ENCODE results near the gene BSND.

The BSND gene

DNA sequence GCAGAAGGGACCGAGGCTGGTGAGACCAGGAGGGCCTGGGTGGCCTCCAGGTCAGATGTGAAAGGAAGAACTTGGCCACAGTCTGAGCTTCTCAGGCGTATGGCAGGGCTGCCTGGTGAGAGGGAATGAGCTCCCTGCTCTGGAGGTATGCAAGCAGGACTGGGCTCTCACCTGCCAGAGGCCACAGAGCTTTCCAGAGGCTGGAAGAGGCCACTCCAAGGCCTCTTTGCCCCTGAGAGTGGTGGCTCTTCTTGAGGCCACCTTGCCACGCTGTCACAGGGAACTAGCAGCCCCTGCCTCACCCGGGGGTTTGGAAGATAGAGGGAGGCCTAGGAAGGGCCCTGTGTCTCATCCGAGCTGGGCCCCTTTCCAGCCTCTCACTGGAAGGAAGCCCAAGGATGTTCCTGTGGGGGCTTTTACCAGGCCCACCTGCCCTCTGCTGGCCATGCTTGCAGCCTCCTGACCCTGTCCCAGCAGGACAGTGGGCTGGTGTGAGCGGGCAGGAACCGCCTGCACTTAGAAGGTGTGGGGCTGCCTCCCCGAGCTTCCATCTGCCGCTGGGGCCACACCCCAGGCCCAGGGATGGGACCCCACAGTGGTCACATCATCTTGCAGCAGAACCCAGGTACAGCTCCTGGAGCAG lies 50.7 kb downstream of the BSND start:
- DNase-seq, result no peak

DNA sequence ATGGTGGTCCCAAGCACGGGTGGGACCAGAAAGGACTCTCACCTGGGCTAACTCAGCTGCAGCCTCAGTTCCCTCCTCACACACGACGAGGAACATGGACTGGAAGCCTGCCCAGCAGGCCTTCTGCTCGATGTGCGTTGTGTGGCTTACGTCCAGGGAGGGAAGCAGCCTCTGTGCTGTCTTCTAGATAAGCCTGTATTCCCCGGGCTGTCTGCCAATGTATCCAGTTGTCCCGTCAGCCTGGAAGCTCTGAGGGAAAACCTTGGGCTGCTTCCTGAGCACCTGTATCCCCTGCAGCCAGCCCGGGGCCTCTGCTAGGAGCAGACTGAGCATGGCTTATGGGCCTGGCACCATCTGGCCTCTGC lies 51.2 kb downstream of the BSND start:
- DNase-seq, result no peak

- no peak for DNase-seq
Measured at GRCh38 chr1:55050283-55050682, 51.5 kb downstream of the BSND start.

DNA sequence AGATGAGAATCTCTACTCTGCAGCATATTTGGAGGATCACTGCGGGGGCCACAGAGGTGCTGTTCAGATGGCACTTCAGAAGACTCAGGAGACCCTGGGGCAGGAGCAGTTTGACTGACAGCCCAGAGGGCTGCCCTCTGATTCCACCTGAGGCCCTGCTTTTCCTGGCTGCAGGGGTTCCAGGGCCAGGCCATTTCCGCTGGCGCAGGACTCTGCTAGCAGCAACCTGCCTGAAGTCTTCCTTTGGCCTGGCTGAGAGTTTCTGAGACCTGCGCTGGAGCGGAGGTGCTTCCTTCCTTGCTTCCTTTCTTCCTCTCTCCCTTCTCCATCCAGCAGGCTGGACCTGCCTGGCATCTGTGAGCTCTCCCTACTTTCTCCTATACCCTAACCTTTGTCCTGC lies 52.4 kb downstream of the BSND start:
- no peak for DNase-seq

DNA sequence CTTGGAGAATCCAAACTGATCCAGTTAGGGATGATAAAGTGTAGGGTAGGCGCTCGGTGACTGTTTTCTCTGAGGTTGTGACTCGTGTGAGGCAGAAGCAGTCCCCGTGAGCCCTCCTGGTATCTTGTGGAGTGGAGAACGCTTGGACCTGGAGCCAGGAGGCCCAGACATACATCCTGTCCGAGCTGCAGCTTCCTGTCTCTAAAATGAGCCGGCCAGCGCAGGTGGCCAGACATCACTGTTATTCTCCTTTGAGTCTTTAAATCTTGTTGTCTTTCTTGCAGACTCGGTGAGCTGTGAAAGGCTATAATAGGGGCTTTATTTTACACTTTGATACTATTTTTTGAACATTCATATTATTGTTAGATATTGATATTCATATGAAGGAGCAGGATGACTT lies 52.9 kb downstream of the BSND start:
- no peak for DNase-seq

DNA sequence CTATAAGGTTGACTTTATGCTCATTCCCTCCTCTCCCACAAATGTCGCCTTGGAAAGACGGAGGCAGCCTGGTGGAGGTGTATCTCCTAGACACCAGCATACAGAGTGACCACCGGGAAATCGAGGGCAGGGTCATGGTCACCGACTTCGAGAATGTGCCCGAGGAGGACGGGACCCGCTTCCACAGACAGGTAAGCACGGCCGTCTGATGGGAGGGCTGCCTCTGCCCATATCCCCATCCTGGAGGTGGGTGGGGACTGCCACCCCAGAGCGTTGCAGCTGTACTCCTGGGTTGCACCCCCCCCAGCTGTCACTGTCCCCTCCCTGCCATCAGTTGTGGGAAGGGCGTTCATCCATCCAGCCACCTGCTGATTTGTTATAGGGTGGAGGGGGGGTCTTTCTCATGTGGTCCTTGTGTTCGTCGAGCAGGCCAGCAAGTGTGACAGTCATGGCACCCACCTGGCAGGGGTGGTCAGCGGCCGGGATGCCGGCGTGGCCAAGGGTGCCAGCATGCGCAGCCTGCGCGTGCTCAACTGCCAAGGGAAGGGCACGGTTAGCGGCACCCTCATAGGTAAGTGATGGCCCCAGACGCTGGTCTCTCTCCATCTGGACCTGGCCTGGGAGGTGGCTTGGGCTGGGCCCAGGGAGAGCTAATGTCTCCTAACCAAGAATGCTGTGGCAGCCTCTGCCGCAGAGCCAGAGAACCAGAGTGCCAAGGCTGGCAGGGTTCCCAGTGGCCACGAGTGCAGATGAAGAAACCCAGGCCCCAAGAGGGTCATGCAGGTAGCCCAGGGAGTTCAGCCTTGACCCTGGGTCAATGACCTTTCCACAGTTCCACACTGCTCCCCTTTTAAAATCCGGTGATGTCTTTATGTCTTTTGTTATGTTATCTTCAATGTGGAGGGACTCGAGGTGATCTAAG lies 53.7 kb downstream of the BSND start:
- DNase-seq, result no peak

GRCh38 chr1:55053265-55053954 lies 54.7 kb downstream of the BSND start:
- DNase-seq, result no peak

- no peak for DNase-seq
Measured at GRCh38 chr1:55054396-55054795, 55.7 kb downstream of the BSND start.

DNA sequence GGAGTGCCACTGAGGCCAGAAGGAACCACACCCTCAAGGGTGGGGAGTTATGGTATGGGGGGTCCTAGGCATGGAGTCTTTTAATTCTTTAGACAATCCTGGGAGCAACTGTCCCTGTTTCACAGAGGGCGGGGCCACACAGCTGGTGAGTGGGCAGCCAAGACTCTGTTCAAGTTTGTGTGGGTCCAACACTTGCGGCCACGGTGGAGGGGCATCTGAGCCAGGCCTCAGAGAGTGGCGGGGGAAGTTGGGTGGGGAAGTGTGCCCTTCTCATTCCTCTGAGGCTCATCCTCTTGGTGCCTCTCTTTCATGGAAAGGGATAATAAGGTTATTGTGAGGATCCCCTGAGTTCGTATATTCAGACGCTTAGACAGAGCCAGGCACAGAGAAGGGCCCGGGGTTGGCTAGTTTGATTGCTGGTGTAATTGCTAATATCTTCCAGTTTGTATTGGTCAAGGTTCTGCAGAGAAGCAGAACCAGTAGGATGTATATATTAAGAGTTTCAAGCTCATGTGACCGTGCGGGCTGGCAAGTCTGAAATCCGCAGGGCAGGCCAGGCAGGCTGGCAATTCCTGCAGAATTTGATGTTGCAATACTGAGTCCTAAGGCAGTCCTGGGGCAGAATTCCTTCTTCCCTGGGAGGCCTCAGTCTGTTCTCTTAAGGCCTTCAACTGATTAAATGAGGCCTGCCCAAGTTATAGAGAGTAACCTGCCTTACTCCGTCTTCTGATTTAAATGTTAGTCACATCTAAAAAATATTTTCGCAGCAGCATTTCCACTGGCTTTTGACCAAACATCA lies 56.5 kb downstream of the BSND start:
- DNase-seq, result no peak

- no peak for DNase-seq
Measured at GRCh38 chr1:55055951-55056631, 57.4 kb downstream of the BSND start.

- no peak for DNase-seq
Measured at GRCh38 chr1:55056632-55056992, 57.9 kb downstream of the BSND start.

DNA sequence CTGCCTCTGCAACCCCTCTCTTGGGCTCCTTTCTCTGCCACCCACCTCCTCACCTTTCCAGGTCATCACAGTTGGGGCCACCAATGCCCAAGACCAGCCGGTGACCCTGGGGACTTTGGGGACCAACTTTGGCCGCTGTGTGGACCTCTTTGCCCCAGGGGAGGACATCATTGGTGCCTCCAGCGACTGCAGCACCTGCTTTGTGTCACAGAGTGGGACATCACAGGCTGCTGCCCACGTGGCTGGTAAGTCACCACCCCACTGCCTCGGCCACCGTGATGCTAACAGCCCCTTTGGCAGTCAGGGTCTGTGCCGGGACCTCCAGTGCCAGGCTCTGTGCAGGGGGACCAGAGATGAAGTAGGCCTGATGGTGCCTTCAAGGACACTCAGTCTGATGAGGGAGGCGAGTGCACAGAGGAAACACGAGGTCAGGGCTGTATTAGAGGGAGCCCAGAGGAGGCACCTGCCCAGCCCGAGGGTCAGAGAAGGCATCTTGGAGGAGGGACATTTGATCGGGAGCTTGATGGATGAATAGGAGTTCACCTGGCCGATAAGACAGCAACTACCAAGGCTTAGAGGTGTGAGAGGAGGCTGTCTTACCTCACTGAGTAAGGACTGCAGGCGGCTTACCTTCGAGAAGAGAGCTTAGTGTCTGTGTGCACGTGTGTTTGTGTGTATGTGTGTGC lies 58.7 kb downstream of the BSND start:
- no peak for DNase-seq

DNA sequence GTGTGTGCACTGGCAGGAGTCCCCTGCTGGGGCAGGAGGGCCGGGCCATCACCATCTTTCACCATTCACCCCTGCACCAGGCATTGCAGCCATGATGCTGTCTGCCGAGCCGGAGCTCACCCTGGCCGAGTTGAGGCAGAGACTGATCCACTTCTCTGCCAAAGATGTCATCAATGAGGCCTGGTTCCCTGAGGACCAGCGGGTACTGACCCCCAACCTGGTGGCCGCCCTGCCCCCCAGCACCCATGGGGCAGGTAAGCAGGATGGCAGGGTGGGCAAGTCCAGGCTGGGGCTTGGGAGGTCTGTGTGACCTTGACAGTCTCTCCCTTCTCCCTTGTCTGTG lies 59.2 kb downstream of the BSND start:
- DNase-seq, result no peak

DNA sequence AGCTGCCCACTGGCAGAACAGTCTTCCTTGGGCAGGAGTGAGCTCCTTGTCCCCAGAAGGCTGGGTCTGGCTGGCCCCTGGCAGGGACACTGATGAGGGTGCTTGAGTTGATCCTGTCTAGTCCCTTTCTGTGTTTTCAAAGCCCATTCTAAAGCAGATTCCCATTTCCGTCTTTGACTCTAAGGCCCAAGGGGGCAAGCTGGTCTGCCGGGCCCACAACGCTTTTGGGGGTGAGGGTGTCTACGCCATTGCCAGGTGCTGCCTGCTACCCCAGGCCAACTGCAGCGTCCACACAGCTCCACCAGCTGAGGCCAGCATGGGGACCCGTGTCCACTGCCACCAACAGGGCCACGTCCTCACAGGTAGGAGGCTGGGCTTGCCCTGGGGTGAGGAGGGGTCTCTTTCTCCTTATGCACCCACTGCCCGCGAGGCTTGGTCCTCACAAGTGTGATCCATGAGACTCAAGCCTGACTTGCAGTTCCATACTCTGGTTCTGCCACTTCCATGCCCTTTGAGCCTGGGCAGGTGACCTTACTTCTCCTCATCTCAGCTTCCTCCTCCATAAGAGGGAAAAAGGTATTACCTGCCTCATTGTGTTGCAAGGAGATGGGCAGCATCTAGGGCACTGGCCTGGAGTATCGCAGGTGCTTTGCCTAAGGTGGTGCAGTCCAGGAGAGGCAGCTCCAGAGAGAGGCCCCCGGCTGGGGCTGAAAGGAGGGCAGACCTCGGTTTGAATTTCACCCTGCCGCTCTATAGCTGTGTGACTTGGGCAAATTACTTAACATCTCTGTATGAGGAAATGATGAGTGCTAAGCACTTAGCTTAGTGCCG lies 60.8 kb downstream of the BSND start:
- no peak for DNase-seq

GRCh38 chr1:55060133-55060999 lies 61.6 kb downstream of the BSND start:
- no peak for DNase-seq

DNA sequence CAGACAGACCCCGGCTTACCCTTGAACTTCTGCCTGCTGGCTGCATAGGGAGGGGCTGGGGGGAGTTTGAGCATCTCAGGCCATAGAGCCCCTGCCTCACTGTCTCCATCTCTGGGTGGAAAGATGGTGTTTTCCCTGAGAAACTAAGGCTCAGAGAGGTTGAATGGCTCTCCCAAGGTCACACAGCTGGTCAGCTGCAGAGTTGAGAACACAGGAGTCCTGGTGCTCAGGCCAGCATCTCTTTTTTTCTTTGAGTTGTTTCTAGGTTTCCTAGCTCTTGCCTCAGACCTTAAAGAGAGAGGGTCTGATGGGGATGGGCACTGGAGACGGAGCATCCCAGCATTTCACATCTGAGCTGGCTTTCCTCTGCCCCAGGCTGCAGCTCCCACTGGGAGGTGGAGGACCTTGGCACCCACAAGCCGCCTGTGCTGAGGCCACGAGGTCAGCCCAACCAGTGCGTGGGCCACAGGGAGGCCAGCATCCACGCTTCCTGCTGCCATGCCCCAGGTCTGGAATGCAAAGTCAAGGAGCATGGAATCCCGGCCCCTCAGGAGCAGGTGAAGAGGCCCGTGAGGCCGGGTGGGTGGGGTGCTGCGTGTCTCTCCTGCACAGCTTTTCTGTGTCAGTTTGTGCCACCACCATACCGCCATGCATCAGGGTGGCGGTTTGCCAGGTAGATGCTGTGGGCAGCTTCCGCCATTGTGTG lies 62.4 kb downstream of the BSND start:
- no peak for DNase-seq
